Hepatic stellate cell (primary cell): Measurements from ENCODE around the gene ENDOU.

Experiments used
- DNase-seq: peaks from one replicate; pipeline ENCODE4 v3.0.0; 2011; ENCODE audit warnings: low spot score

ENDOU gene

DNA sequence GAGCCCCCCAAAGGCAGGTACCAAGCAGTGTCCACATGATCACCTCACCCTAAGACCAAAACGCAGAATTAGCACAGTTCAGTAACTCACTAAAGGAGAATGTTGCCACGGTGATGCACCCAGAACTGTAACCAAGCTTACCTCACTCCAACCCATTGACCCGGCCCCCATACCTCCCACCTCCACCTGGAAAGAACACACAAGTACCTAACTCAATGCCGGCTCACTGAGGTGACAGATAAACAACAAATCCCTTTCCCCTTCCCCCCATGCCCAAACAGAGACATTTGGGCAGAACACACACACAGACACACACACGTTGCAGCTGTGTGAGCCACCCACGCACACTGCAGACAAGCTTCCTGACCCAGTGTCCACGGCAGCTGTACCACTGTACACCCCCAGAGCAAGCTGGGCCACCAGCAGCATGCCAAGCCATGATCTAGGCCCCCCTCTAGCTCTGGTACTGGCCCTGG is 32.1 kb upstream of the ENDOU start:
- DNase-seq, result no peak

DNA sequence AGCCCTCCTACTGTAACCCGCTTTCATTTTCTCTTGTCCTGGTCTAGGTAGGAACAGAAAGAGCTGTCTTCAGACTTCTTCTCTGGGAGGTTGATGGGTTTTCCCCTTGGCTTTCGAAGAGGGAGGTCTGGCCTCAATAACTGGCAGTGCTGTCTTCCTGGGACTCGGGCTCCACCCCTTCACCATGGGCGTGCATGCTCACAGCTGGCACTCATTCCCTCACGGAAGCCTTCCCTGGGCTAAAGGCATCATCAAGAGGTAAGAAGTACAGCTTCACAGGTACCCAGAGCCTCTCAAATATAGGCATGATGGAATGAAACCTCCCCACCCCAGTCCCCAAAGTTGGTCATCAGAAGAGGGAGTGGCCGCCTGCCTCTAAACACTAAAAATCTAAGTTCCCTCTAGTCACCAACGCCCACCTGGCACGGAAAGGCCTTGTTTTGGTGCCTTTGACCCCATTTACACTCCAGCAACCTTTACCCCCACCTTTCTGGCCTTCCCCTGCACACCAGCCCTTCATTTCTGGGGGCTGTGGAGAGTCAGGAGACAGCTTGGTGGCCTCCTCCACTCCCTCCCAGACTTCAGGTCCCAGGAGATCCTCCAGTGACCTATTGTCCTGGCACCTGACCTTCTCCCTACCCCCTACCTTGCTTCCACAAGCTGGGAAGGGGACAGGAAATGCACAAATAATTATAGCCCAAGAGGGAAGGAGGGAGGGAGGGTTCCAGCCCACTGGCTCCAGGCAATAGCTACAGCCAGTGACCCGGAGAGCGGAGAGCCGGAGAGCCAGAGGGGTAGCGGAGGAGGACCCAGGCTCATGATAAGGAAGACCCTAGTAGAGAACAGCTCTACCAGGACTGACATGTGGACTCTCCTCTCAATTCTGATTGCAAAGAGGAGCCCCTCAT is 30.6 kb upstream of the ENDOU start:
- no peak for DNase-seq

DNA sequence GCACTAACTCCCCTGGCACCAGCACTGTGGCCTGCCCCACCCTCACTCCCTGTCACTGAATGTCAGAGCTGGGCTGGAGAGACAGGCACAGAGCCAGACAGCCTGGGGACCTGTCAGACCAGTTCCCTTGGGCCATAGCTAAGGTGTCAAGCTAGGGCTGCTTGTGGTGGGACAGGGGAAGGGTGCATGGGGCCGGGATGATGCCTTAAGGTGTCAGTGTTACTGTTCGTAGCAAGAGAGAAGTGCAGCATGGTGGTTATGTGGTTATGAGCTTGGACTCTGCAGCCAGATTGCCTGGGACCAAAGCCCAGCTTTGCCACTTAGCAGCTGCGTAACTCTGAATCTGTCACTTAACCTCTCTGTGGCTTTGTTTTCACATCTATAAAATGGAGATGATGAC is 29.6 kb upstream of the ENDOU start:
- DNase-seq, result no peak

DNA sequence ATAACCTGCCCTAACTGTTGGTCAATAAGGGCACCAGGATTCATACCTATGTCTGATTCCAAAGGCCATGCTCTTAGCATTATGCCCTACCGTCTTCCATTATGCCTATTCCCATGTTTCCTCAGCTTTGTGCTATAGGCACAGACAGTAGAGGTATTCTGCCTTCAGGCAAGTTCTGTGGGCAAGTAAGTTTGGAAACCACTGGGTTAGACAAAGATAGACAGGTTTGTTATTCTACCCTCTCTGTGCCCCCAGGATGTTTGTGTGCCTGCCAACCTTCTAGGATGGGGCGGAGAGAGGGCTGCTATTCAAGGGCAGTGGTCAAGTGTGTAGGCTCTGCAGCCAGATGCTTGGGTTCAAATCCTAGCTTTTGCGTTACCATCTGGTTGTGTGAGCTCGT is 28.8 kb upstream of the ENDOU start:
- no peak for DNase-seq

DNA sequence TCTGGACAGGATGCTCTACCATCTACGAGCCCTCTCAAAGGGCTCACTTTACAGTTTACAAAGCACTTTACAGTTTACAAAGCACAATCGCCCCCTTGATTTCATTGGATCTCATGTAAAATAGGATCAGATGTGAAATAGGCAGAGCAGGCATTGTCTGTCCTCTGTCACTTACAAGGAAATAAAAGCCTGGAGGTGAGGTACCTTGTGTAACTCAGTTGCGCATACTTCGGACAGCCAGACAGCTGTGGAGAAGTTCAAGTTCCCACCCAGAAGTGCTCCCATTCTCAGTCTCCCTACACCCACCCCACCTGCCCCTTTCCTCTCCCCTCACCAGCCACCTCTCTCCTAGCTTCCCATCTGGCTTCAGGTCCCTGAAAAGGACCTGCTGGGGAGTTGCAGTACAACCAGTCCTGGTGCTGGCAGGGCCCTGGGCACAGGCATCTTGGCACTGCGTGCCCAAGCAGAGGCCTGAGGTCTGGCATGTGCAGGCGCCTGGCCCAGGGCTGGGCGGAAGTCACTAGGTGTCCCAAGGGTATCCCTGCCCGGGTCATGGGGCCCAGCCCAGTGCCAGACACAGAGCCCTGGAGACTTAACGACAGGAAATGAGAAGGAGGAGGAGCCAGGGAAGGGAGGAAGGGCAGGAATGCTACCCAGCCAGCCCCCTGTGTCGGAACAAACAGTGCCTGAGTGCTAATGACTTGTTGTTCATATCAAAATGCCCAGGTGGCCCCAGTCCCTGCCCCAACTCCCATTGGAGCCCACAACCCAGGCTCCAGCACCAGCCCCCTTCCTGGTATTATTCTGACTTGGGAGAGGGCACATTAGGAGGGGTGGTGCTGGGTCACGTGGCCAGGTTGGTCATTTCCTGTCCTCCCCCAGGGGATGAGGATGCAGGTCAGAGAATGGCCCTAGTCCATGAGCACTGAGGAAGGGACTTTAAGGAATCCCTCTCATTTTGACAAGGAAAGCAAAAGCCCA is 28.0 kb upstream of the ENDOU start:
- no peak for DNase-seq

DNA sequence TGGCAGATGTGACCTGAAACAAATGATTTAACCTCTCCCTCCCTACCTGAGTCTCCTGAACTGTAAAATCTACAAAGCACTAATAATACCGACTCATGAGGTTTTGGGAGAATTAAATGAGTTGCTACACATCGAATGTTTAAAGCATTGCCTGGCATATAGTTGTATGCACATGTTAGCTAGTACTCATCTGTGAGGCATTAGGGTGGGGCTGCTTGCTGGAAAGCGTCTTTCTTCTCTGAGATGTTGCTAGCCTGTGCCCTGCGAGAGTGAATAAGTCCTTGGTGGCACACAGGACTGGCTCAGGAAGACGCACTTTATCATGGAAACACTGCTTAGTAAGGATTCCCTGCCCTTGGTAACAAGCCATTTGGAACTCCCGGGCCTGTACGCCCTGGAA is 27.3 kb upstream of the ENDOU start:
- peak; percentile 67 for DNase-seq

DNA sequence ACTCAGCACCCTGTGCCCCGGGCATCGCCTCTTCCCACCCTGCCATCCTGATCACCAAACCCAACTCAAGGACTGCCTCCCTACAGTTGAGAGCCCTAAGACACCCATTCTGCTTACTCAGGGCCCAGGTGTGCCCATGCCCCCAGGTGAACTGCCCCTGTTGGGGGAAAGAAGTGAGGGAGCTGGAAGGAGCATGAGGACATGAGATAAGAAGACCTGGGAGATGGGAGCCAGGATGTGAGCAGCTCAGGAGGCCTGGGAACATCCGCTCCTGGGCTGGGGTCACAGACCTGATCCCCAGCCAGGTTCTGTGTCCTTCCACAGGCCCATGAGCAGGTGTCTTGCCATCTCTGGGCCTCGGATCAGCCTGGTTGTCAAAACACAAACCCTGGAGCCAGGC is 26.8 kb upstream of the ENDOU start:
- no peak for DNase-seq

DNA sequence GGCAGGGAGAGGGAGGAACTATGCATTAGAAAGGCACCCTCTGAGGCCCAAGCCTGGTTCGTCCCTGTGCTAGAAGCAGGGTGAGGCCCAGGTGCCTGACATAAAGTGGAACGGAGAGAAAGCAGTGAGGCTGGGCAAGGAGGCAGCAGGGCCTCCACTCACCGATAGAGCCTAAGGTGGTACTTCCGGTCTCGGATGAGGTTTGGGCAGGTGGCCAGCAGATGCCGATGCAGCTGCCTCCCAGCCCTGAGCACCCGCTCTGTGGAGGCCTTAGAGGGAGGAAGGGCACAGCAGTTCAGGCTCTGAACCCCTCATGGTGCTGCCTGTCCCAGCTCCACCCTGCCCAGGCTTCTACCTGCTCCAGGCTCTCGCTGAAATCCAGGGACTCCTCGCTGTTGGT is 26.3 kb upstream of the ENDOU start:
- no peak for DNase-seq

DNA sequence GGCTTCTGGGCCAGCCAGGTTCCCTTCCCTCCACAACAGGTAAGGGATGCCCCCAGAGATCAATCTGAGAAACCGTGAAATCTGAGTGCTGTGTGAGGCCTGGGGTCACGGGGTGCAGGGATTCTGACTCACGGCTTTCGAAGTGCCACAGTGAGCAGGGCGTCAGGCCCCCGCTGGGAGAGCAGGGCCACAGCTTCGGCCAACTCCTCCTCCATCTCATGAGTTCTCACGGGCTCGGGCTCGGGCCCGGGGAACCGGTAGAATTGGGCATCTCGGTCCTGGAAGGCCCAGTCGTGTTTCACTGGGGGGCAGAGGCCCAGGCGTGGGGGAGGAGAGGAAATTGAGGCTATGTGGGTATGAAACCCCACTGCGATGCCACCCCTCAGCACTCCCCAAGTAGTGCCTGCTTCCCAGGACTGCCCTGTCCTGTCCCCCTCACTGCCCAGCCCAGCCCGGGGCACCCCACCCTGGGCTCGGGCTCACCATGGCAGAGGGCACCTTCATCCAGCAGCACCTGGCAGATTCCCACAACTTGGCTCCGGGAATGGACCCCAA is 25.7 kb upstream of the ENDOU start:
- no peak for DNase-seq

DNA sequence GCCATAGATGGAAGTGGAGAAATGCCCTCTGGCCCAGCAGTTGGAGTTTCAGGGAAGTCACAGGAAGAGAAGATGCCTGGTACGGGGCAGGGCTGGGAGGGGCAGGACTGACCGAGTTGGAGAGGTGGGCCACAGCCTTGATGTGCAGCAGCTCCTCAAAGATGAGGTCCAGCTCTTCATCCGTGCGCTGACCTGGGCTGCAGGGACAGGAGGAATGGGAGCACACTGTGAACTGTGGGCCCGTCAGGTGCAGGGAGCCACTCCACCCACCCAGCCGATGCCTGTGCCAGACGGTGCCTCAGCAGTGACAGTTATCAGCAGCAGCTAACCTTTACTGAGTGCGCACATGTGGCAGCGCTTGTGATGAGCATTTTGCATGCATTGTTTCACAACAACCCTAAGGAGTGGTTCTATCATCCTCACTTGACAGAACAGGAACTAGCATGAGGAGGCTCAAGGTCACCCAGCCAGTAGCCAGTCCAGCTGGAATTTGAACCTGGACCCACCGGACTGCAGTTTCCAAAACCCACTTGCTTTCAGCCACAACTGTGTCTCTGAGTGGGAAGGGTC is 25.0 kb upstream of the ENDOU start:
- DNase-seq, result no peak

DNA sequence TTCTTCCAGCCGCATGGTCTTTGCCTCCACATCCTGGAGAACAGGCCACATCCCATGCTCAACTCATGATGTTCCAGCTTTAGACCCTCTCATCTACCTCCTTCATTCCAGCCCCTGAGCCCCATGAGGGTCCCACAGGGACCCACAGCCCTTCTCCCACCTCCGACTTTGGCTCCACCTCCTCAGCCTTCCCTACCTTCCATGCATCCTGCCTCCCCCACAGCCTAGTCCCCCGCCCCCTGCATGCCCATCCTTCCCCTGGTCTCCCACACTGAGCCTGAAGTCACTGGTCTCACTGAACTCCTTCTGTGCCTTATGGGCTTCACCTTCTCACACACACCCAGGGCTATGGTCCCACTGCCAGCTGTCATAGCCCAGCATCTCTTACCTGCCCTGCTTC is 23.6 kb upstream of the ENDOU start:
- DNase-seq, result no peak

DNA sequence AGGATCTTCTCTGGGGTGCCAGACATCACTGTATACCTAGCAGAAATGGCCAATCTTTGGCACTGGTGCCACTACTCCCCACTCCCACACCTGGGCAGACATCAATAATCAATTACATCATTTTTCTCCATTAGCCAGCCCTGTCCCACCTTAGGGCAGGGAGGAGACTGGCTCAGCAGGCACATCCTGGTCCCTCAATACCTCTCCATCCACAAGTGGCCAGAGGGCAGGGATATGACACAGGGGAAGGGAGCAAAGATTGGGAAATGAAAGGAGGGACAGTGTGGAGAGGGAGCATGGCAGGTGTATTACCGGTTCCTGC is 23.2 kb upstream of the ENDOU start:
- no peak for DNase-seq

DNA sequence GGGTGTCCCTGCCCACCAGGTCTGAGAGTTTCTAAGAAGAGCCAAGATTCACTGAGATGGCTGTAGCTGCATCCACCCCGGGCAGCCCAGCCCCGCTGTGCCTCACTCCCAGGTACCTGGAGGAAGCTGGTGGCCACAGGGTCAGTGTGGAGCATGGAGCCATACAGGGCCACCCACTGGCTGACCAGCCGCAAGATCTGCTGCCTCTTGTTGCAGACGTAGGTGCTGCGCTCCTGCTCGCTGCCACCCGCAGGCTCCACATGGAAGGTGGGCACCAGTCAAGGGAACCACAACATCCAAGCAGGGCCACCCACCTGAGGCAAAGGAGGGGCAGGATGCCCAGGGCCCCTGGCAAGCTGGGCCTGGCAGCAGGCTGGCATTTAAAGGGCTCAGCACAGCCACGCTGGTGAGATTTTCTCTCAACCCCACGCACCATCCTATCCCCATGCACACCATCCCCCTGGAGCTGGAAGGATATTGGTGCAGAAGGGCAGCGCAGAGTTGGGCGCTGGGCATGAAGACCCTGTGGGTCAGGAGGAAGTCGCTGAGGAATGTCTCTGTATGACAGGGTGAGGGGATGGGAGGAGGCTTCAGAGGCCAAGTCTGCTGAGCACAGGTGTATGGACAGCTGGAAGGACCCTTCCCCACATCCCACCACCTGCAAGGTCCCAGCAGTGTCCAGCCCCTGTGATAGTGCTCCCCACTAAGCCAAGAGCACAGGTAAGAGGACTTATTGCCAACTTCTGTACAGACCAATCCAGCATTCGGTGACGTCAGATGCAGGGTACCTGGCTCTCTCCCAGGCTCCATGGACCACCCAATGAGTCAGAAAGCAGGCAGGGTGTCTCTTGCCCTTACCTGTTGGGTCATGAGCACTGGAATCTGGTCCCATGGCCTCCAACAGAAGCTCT is 22.6 kb upstream of the ENDOU start:
- no peak for DNase-seq

DNA sequence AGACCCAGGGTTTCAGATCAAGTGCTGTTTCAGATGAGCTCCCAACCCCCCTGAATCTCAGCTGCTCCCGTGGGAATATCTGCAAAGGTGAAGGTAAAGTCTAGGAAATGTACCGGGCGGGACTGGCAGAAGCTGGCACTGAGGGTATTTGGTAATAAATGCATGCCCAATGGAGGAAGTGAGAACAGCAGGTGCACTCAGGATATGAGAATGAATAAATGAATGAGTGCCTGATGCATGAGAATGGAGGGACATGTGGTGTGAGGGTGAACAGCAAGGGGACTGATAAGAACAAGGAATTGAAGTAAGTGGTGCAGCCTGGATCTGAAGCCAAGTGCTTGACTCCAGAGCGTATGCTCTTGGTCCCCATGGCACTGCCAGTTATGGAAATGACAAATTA is 21.8 kb upstream of the ENDOU start:
- DNase-seq, result no peak

DNA sequence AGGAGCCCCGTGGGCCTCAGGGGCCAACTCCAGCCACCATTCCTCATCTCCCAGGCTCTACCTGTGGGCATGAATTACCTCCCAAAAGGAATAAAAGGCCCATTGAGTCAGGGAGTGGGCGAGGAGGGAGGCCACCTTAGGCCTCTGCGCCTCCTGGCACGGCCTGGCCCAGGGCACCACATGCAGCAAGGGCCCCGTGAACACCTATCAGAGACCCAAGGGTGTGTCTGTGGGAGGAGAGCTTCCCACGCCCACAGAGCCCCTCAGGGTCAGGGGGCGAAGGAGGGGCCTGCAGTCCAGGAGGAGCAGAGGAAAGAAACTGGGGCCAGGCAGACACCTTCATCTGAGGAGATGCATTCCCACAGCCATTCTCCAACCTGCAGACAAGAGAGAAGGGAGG is 21.2 kb upstream of the ENDOU start:
- no peak for DNase-seq

DNA sequence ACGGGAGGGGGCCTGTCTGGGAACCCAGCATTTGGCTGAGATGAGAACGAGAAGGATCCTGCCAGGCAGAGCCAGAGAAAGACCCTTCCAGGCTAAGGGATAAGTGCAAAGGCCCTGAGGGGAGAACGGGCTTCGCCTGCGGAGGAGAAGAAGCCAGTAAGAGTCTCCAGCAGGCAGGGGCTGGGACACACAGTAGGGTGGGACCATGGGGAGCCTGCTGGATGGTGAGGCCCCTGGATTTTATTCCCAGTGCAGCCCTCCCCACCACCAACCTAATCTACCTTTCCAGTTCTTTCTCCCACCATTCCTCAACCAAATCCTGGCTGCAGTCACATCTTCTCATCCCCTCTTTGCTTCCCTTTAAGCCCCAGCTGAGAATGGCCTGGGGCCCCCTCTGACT is 20.8 kb upstream of the ENDOU start:
- DNase-seq, result no peak

DNA sequence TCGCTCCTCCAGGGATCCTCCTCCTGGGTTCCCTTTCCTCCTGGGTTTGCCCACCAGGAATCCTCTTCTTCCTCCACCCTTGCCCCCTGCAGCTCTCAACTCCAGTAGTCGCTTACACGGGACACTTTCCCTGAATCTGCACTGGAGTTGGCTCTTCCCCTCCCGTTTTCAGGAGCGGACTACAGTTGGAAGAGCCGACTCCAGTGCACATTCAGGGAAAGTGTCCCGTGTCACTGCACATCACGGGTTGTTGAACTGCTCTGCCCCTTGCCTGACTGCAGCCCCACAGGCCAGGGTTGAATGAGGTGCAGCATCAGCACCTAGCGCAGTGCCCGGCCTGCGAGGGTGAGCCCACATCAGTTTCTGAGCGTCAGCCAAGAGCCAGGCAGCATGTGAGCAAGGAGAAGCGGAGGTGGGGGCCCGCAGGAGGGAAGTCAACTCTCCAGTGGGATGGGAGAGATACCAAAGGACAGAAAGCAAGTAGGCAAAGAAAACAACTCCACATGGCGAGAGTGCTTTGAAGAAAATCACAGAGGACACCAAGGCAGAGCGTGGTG is 20.3 kb upstream of the ENDOU start:
- DNase-seq, result no peak

DNA sequence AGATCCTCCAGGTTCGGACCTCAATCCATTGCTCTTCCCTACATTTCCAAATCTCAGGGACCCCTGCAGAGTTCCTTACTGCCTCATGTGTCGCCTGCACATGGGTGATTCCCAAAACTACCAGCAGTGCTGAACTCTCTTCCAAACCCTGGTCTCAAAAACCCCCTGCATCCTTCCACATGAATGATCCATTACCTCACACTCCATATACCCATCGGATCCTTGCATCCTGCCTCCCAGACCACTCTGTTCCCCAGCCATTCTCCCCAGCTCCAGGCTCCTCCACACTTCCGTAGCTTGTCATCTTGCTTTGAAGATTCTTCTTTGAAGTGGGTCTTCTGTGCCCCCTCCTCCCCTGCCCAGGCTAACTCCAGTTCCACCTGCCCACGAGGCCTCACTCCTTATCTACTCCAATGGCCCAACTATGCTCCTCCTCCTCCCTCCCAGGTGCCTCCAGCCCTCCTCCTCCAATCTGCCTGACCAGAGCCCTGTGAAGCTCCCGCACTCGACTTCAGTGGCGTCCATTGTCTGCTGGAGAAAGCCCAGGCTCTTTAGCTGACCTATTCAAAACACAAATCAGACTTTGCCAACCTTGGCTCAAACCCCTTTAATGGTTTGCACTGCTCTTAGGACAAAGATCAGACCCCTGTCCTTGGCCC is 19.6 kb upstream of the ENDOU start:
- no peak for DNase-seq

DNA sequence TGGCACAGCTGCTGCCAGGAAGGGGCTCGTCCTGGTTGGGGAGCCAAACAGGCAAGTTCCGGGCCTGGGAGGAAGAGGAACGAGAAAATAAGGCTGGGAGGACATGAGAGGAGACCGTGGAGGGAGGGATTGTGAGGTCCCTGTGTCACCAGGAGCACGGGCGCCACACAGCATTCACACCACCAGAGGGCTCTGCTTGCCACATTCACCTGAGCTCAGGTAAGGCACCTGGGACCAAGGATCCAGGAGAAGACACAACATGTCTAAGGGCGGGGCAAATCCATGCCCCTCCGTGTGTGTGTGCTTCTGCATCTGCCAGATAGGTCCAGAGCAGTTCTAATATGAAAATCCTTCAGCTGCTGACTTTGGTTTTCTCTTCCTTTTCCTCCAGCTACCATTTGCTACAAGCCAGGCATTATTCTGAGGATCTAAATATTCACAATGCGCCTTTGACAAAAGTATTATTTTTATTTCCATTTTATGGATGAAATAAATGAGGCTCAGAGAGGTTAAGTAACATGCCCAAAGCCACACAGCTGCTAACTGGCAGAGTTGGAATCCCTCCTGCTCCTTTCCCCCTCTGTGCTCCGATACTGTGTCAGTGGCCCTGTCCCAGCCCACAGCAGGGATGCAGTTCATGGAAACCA is 18.8 kb upstream of the ENDOU start:
- DNase-seq, result no peak

DNA sequence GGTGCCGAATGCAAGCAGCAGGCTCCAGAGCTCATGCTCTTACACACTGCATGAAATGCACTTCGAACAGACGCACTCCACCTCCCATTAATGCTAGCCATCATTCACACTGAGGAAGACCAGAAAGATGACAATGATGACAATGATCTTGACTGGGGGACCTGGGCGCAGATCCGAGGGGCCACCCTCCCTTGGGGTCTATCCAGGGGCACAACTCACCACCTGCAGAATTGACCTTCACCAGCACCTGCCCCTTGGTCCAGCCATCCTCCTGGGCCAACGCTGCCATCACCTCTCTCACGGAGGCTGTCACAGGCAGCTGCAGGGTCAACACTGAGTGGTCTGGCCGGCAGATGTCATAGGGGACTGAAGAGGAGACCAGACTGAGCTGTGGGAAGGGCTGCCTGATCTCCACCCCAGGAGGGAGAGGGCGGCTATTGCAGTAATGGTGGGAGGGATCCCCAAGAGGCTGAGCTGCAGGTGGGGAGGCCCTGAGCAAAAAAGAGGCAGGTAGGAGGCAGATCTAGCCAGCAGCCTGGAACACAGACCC is 18.1 kb upstream of the ENDOU start:
- DNase-seq, result no peak
